Measurements from ENCODE around the gene OXLD1. TPM values are rescaled to one million over a fixed set of nuclear protein-coding genes. Genes with fewer than 3 reads are reported as not detected.
A peak's percentile ranks its signal among the peaks of the same experiment; 100 is the strongest.

Gene OXLD1
- total RNA-seq, 1 donor from 2014 or later = 29.7 TPM

GRCh38 chr17:81652906-81653771 lies 13.3 kb downstream of the OXLD1 start:
- H3K27ac ChIP-seq = no peak overlapping the region
- H3K36me3 ChIP-seq = no peaks in the 10 kb centered on the region
- peak; percentile 13 to 34 for ATAC-seq
- H3K9me3 ChIP-seq = no peaks in the 10 kb centered on the region
- H3K4me3 ChIP-seq = peak overlapping the region; percentile 26
- peaks cover 36% of the 10 kb centered on the region for H3K27me3 ChIP-seq (ENCODE audit: low read depth)
- DNase-seq = no peak
- intact Hi-C loops (cut with DNase I) = no loop called here
- no peaks in the 10 kb centered on the region for H3K4me1 ChIP-seq
- no peak for TF ChIP-seq CTCF (IDR thresholded peaks at IDR 0.05)

- Histone ChIP-seq H3K9me3 (no peaks in the 10 kb centered on the region), H3K36me3 (no peaks in the 10 kb centered on the region), H3K27ac (no peak overlapping the region), H3K4me1 (no peaks in the 10 kb centered on the region), H3K27me3 (ENCODE audit: low read depth) (peaks cover 47% of the 10 kb centered on the region), H3K4me3 (no peak overlapping the region)
- intact Hi-C loops (cut with DNase I) = no loop called here
- ATAC-seq = no peak
- TF ChIP-seq CTCF (IDR thresholded peaks at IDR 0.05) = no peak
- no peak for DNase-seq
Observed at GRCh38 chr17:81651692-81652091, 14.7 kb downstream of the OXLD1 start.

GRCh38 chr17:81650951-81651350 lies 15.5 kb downstream of the OXLD1 start:
- peaks cover 47% of the 10 kb centered on the region for H3K27me3 ChIP-seq (ENCODE audit: low read depth)
- ATAC-seq (no peak), DNase-seq (no peak)
- no peak overlapping the region for H3K4me3 ChIP-seq
- H3K36me3 ChIP-seq = no peaks in the 10 kb centered on the region
- intact Hi-C loops (cut with DNase I) = no loop called here
- H3K27ac ChIP-seq = no peak overlapping the region
- H3K4me1 ChIP-seq = no peaks in the 10 kb centered on the region
- TF ChIP-seq CTCF (IDR thresholded peaks at IDR 0.05) = no peak
- no peaks in the 10 kb centered on the region for H3K9me3 ChIP-seq

GRCh38 chr17:81648707-81649085 lies 17.7 kb downstream of the OXLD1 start:
- no peak for ATAC-seq
- Histone ChIP-seq H3K4me3 (no peak overlapping the region), H3K9me3 (no peaks in the 10 kb centered on the region), H3K36me3 (no peaks in the 10 kb centered on the region), H3K27me3 (ENCODE audit: low read depth) (peaks cover 47% of the 10 kb centered on the region), H3K27ac (no peak overlapping the region), H3K4me1 (no peaks in the 10 kb centered on the region)
- intact Hi-C loops (cut with DNase I) = no loop called here
- no peak for DNase-seq
- no peak for TF ChIP-seq CTCF (IDR thresholded peaks at IDR 0.05)

- Histone ChIP-seq H3K36me3 (no peaks in the 10 kb centered on the region), H3K9me3 (no peaks in the 10 kb centered on the region), H3K4me1 (no peaks in the 10 kb centered on the region), H3K27me3 (ENCODE audit: low read depth) (peaks cover 47% of the 10 kb centered on the region), H3K27ac (no peak overlapping the region), H3K4me3 (no peak overlapping the region)
- DNase-seq (no peak), ATAC-seq (no peak)
- no peak for TF ChIP-seq CTCF (IDR thresholded peaks at IDR 0.05)
- intact Hi-C loops (cut with DNase I) = no loop called here
Observed at GRCh38 chr17:81648013-81648706, 18.2 kb downstream of the OXLD1 start.
